ENCODE measurements around the gene PCNT.

DNA sequence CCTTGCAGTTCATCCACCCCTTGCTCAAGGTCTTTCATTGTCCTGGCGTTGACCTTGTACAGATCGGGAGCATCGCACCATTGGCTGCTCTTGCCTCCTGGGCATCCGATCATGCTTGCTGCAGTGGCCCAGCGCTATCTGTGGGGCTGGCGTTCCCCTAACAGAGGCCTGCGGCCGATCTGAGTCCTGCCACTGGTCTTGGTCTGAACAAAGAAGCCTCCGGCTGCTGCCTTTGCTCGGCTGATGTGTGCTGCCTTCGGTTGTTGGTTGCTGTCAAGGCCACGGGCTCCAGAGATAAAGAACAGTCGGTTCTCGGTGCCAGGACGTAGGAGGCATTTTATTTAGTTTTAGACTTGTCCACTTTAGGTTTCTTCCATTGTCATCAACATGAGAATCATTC, 39.0 kb downstream of the PCNT start:
- TF ChIP-seq, protein P1, sequence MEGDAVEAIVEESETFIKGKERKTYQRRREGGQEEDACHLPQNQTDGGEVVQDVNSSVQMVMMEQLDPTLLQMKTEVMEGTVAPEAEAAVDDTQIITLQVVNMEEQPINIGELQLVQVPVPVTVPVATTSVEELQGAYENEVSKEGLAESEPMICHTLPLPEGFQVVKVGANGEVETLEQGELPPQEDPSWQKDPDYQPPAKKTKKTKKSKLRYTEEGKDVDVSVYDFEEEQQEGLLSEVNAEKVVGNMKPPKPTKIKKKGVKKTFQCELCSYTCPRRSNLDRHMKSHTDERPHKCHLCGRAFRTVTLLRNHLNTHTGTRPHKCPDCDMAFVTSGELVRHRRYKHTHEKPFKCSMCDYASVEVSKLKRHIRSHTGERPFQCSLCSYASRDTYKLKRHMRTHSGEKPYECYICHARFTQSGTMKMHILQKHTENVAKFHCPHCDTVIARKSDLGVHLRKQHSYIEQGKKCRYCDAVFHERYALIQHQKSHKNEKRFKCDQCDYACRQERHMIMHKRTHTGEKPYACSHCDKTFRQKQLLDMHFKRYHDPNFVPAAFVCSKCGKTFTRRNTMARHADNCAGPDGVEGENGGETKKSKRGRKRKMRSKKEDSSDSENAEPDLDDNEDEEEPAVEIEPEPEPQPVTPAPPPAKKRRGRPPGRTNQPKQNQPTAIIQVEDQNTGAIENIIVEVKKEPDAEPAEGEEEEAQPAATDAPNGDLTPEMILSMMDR (IDR thresholded peaks at IDR 0.05 in 8 of 11, conservative IDR thresholded peaks at IDR 0.05 in 3 of 11), result no peak
- TF ChIP-seq POLR2A (IDR thresholded peaks at IDR 0.05), result no peak

All from spleen (tissue), 7 donors.